ENCODE data around the gene PPP2R5C. TPM values are rescaled to one million over a fixed set of nuclear protein-coding genes. Genes with fewer than 3 reads are reported as not detected.

PPP2R5C gene
- total and polyA plus RNA-seq, 2 donors (not counting 3 experiments of a cell fraction or from before 2014, with no cell fraction given): 42.6 to 83.6 TPM

DNA sequence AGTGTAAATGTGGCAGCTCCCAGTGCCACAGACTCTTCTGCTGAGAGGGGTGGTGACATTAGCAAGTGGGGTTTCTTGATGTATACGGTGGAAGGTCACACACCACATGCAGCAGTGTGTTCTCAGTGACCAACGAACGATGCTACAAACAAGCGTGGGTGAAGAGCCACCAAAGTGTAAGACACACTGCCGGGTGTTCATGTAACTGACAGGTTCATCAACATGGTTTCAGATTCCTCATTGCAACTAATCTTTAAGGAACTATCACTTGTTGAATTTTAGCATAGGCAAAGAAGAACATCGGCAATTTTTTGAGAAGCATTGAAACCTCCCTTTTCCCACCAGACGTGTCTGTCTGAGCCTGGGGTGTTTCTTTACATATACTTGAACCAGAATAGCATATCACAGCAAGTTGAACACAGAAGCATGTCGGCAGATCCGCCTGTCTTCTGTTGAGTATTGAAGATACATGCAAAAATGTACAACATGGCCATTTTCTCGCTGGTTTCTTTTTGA lies 58.8 kb downstream of the PPP2R5C start:
- no TSS peak for BruUV-seq (replicated peaks)
- Histone ChIP-seq H3K27me3 (ENCODE audit: control insufficient read depth in 2 of 2, insufficient read depth in 2 of 2, low read length in 2 of 2) (no peaks in the 10 kb centered on the region), H3K79me2 (ENCODE audit: control insufficient read depth, insufficient read depth, low read length) (peaks cover 74% of the 10 kb centered on the region), H2AFZ (ENCODE audit: low read depth, low read length) (no peak overlapping the region), H3K9me1 (replicated peaks; ENCODE audit: control insufficient read depth, extremely low read depth, insufficient read depth, low read length) (no peaks in the 10 kb centered on the region), H3K9ac (replicated peaks; ENCODE audit: extremely low read depth, insufficient read depth, low read length) (no peak overlapping the region), H3K27ac (ENCODE audit: insufficient read depth, low read depth, low read length) (no peak overlapping the region), H3K4me2 (ENCODE audit: insufficient read depth, low read length) (no peak overlapping the region), H3K36me3 (ENCODE audit: control insufficient read depth in 2 of 2, extremely low read depth in 1 of 2, insufficient read depth in 2 of 2, low read length in 2 of 2) (no peaks in the 10 kb centered on the region), H3K4me1 (ENCODE audit: control insufficient read depth, extremely low read depth, insufficient read depth, low read length) (no peaks in the 10 kb centered on the region), H3K4me3 (replicated peaks in 1 of 3; ENCODE audit: insufficient read depth in 1 of 3, low read depth in 1 of 3, low read length in 3 of 3) (no peak overlapping the region), H4K20me1 (replicated peaks; ENCODE audit: control insufficient read depth, extremely low read depth, insufficient read depth, low read length) (no peaks in the 10 kb centered on the region), H3K9me3 (replicated peaks; ENCODE audit: control insufficient read depth, insufficient read depth, low read length) (no peaks in the 10 kb centered on the region)
- intact Hi-C loops (cut with micrococcal nuclease) (no loop called here), dilution Hi-C loops (cut with MboI; ENCODE audit: extremely low pct_ligation_motif_present, low sequenced_read_pairs) (no loop called here)
- ChIA-PET POLR2A (no interaction called here), CTCF (interaction anchor here (1.1 kb wide), 1 partner anchor 12 kb away, joined by 3 read pairs; no protein-coding TSS in a partner anchor)
- FAIRE-seq (no peak), DNase-seq (ENCODE audit: low read depth, low spot score) (no peak)
- no peak for TF ChIP-seq FOS (IDR thresholded peaks at IDR 0.05; ENCODE audit: borderline replicate concordance, insufficient read depth, low read length)
- TF ChIP-seq, protein P1, sequence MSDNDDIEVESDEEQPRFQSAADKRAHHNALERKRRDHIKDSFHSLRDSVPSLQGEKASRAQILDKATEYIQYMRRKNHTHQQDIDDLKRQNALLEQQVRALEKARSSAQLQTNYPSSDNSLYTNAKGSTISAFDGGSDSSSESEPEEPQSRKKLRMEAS (IDR thresholded peaks at IDR 0.05; ENCODE audit: insufficient read depth, insufficient read length): no peak
- no peak for TF ChIP-seq EZH2 (IDR thresholded peaks at IDR 0.05; ENCODE audit: borderline replicate concordance, low read depth, low read length, severe bottlenecking)
- TF ChIP-seq, protein P2, sequence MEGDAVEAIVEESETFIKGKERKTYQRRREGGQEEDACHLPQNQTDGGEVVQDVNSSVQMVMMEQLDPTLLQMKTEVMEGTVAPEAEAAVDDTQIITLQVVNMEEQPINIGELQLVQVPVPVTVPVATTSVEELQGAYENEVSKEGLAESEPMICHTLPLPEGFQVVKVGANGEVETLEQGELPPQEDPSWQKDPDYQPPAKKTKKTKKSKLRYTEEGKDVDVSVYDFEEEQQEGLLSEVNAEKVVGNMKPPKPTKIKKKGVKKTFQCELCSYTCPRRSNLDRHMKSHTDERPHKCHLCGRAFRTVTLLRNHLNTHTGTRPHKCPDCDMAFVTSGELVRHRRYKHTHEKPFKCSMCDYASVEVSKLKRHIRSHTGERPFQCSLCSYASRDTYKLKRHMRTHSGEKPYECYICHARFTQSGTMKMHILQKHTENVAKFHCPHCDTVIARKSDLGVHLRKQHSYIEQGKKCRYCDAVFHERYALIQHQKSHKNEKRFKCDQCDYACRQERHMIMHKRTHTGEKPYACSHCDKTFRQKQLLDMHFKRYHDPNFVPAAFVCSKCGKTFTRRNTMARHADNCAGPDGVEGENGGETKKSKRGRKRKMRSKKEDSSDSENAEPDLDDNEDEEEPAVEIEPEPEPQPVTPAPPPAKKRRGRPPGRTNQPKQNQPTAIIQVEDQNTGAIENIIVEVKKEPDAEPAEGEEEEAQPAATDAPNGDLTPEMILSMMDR (IDR thresholded peaks at IDR 0.05; ENCODE audit: extremely low read depth in 1 of 2, insufficient read depth in 1 of 2, low read depth in 1 of 2, low read length in 2 of 2): no peak
- no peak for TF ChIP-seq MYC (IDR thresholded peaks at IDR 0.05; ENCODE audit: low read depth, low read length)
- no peak for TF ChIP-seq JUN (IDR thresholded peaks at IDR 0.05; ENCODE audit: borderline replicate concordance, insufficient read depth, insufficient read length, low read depth)
- no peak for TF ChIP-seq POLR2AphosphoS5 (IDR thresholded peaks at IDR 0.05; ENCODE audit: insufficient read depth, low read depth, low read length)
- no peak for TF ChIP-seq GATA2 (IDR thresholded peaks at IDR 0.05; ENCODE audit: insufficient read depth, insufficient read length, low read depth, low read length)
- no peak for TF ChIP-seq POLR2A (IDR thresholded peaks at IDR 0.05; ENCODE audit: low read depth, low read length)
